Stimulated activated CD4-positive, alpha-beta T cell treated with anti-CD3 and anti-CD28 coated beads, Interleukin-4, amount 100 ng/mL, for 1 hour (primary cell): ENCODE results near the gene HGS.

ENCODE experiments used
- DNase-seq: peaks from one replicate; pipeline ENCODE4 v3.0.0-alpha.2; 2020

Gene HGS

GRCh38 chr17:81687770-81688541 lies 4.1 kb downstream of the HGS start:
- no peak for DNase-seq

DNA sequence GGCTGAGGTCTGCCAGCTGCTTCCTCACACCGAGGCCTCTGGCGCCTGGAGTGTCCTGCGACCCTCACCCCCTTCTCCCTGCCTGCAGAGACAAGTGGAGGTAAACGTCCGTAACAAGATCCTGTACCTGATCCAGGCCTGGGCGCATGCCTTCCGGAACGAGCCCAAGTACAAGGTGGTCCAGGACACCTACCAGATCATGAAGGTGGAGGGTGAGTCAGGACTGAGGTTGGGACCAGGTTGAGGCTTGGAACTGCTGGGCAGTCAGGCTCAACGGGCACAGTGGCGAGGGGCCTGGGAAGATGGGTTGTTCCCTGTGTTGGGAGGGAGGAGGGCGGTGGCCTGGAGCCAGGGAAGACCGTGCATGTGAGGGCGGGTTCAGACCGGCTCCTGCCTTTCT lies 4.8 kb downstream of the HGS start:
- DNase-seq = no peak

DNA sequence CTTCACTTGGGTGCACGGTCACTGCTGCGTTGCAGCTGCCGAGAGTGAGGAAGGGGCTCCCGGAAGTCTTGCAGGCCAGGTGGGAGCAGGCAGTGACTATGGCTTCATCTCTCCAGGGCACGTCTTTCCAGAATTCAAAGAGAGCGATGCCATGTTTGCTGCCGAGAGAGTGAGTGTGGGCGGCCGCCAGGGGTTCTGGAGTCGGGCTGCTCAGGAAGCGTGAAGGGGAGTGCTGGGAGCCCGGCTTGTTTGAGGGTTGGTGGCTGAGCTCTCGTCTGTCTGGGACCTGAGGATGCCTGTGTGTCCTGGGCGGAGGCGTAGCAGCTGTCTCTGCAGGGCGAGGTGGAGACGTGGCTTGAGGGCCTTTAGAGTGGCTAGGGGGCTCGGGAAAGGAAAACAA lies 6.3 kb downstream of the HGS start:
- no peak for DNase-seq

DNA sequence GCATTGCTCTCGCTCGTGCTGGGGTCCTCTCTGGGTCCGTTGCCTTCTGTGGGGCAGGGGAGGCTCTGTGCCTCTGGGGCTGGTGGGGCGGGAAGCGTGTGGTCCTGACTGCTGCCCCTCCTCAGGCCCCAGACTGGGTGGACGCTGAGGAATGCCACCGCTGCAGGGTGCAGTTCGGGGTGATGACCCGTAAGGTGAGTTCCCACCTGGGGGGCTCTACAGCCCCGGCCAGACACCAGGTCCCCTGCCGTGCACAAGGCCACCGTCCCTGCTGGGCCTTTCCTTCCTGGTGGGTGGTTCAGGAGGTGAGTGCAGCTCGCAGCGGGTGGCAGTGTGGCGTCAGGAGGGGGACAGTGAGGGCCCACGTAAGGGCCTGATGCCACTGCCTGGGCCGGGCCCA lies 6.7 kb downstream of the HGS start:
- DNase-seq = no peak

DNA sequence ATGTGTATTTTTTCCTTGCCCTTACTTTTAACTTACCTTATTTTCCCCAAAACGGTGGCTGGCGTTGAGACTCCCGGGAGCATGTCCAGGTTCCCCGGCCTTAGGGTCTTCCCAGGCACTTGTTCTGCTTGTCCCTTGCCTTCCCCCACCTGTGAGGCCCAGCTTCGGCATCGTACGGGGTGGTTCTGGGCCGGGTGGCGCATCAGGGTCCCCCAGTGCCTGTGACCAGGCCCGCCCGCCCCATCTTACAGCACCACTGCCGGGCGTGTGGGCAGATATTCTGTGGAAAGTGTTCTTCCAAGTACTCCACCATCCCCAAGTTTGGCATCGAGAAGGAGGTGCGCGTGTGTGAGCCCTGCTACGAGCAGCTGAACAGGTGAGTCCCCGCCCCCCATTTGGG lies 7.4 kb downstream of the HGS start:
- no peak for DNase-seq

DNA sequence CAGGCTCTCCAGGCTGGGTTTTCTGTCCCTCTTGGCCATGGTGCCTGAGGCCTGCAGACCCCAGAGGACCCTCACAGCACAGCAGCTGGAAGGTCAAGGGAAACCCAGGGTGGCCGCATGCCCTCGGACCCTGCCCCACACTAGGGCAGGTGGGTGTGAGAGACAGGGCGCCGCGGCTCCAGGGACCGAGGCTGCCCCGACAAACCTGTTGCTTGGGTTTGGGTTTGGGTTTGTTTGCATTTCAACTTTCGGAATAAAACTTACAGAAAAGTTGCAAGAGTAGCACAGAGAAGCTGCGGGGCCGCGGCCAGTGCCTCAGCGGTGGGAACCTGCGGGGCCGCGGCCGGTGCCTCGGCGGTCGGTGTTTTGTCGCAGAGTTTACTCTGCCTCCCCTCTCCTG lies 7.8 kb downstream of the HGS start:
- DNase-seq = no peak

- DNase-seq = no peak
Observed at GRCh38 chr17:81693509-81694210, 9.8 kb downstream of the HGS start.

DNA sequence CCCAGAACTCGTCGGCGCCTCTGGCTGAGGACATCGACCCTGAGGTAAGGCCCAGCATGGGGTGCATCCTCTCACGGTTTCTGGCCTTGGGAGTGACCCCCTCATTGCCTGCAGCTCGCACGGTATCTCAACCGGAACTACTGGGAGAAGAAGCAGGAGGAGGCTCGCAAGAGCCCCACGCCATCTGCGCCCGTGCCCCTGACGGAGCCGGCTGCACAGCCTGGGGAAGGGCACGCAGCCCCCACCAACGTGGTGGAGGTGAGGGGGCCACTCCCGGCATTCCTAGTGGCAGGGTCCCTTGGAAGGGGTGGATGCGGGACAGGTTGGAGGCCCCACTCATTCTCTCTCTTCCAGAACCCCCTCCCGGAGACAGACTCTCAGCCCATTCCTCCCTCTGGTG lies 11.0 kb downstream of the HGS start:
- DNase-seq = no peak

DNA sequence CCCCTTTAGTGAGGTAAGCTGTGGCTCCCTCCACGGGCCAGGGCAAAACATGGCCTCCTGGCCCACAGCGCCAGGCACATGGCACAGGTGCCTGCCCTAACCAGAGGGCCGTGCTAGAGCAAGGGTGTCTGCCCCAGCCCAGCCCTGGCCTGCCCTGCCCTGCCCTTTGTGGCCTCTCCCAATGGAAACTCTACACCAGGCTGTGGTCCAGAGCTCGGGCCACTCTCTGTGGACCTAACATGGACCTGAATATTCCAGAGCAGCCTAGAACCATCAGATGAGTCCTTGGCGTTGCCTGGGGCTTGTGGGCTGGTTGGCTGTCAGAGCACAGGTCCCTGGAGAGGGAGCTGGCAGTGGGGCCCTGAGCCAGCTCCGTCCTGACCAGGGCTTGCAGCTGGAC lies 11.4 kb downstream of the HGS start:
- DNase-seq = no peak

- no peak for DNase-seq
Observed at GRCh38 chr17:81695801-81696200, 12.0 kb downstream of the HGS start.

GRCh38 chr17:81696218-81696941 lies 12.6 kb downstream of the HGS start:
- no peak for DNase-seq

- no peak for DNase-seq
Observed at GRCh38 chr17:81697261-81698044, 13.6 kb downstream of the HGS start.

DNA sequence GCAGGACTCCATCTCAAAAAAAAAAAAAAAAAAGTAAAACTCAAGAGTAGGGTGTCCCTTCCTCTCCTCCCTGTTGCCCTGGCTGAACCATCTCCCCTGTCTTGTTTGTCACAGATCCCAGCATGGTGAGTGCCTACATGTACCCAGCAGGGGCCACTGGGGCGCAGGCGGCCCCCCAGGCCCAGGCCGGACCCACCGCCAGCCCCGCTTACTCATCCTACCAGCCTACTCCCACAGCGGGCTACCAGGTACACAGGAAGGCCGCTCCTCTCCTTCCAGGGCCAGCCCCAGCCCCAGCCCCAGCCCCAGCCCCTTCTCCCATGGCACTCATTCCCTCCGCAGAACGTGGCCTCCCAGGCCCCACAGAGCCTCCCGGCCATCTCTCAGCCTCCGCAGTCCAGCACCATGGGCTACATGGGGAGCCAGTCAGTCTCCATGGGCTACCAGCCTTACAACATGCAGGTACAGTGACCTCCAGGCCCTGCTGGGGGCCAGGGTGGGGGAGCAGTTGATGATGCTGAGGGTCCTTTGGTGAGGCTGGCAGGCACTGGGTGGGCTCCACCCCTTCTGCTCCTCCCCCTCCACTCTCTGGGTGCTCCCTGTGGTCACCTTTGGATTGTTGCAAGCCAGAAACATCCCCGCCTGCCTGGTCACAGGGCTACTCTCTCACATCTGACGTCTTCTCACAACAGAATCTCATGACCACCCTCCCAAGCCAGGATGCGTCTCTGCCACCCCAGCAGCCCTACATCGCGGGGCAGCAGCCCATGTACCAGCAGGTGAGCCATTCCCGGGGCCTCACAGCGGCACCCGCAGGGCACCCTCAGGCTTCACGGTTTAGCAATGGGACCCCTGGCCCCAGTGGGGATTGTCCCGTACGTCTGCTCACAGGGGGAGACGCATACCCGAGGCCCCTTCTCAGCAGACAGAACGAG lies 16.8 kb downstream of the HGS start:
- DNase-seq = no peak

DNA sequence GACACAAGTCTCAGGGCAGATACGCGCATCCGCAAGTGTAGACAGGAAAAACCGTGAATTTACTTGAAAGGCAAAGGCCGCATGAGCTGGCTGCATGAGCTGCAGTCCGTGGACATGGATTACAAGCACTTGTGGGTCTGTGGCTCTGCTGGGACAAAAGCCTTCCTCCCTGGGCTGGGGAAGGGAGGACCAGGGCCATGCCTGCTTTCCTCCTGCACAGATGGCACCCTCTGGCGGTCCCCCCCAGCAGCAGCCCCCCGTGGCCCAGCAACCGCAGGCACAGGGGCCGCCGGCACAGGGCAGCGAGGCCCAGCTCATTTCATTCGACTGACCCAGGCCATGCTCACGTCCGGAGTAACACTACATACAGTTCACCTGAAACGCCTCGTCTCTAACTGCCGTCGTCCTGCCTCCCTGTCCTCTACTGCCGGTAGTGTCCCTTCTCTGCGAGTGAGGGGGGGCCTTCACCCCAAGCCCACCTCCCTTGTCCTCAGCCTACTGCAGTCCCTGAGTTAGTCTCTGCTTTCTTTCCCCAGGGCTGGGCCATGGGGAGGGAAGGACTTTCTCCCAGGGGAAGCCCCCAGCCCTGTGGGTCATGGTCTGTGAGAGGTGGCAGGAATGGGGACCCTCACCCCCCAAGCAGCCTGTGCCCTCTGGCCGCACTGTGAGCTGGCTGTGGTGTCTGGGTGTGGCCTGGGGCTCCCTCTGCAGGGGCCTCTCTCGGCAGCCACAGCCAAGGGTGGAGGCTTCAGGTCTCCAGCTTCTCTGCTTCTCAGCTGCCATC lies 17.7 kb downstream of the HGS start:
- no peak for DNase-seq

DNA sequence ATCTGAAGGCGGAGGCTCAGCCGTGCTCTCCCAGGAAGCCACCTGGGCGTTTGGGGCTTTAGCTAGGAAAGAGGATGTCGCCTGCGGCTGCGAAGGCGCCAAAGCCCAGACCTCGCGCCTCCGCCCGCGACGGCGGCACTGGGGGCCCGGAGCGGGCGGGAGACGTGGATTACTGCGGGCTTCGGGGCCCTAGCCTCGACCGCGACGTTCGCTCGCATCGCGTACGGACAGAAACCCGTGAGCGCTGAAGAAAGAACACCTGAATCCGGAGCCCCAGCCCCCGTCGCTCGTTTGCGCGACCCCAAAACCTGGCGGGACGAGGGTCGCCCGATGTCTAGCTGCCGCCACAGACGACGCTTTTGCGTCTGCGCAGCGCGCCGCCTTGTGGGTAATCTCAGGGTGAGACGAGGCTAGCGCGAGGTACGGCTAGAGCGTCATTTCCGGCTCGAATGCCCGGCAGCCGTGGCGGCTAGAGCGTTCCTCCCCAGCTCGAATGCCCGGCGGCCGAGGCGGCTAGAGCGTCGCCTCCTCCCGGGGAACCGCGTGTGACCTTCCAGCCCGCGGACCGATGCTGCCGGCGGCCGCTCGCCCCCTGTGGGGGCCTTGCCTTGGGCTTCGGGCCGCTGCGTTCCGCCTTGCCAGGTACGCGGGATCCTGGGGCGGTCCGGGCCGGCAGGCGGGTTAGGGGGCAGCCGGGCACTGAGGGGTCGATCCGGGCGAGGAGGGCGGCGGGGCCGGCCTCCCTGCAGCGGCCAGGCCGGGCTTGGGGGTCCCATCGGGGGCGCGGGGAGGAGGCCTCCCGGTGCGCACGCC lies 19.3 kb downstream of the HGS start, which contains the start of gene MRPL12:
Gene MRPL12 (plus strand): TSS at position 434 of the 813 bp plus-strand sequence. CDS start 135 bp downstream, at position 569.
- DNase-seq = peak; percentile 90

DNA sequence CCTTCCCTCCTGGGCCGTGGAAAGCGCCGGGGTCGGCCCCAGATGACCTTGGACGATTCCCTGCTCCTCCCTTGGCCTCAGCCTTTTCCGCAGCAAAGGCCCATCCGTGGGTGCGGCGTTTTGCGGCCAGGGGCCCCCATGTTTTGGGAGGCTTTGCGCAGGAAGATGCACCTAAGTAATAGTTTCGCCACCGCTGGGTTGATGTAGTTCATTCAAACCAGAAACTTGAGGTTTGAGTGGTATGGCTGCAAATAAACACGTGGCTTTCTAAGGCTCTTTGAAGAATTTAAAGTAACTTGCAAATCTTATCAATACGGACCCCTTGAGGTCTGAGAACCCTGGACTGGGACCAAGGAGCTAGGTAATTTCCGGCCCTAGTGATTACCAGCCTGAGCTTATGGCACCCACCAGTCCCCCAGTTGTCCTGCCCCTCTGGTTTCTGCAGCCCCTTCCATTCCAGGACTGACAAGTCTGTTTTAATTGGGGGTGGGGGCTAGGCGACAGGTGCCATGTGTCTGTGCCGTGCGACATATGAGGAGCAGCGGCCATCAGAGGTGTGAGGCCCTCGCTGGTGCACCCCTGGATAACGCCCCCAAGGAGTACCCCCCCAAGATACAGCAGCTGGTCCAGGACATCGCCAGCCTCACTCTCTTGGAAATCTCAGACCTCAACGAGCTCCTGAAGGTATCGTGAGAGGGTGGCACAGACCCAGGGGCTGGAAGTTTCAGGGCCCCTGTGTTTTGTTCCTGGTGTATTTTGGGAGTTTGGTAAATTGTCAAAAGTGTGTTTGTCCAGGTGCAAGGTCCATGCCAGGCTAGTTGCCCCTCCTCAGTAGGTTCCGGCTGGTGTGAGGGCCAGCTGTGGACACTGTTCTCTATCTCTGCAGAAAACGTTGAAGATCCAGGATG lies 20.2 kb downstream of the HGS start:
- no peak for DNase-seq

GRCh38 chr17:81705518-81706231 lies 21.9 kb downstream of the HGS start:
- DNase-seq = no peak

DNA sequence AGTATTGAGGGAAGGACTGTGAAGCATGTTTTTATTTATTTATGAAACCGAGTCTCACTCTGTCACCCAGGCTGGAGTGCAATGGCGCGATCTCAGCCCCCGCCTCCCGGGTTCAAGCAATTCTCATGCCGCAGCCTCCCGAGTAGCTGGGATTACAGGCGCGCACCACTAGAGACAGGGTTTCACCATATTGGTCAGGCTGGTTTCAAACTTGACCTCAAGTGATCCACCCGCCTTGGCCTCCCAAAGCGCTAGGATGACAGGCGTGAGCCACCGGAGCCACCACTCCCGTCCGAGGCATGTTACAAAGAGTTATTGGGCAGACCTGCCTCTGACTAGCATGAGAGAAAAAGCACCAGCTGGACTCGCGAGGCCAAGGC lies 22.4 kb downstream of the HGS start:
- DNase-seq = no peak
